Ishikawa (cell line): ENCODE measurements around the gene CNPY4.

Source experiments
- CEBPB ChIP-seq: IDR thresholded peaks from 2 replicates; pipeline ENCODE4 v1.6.1; 2012
- CREB1 ChIP-seq: IDR thresholded peaks from 2 replicates; pipeline ENCODE4 v1.6.1; 2012; ENCODE audit warnings: low read depth
- EP300 ChIP-seq: IDR thresholded peaks from 2 replicates; pipeline ENCODE4 v1.6.1; 2012; ENCODE audit warnings: borderline replicate concordance
- MAX ChIP-seq: IDR thresholded peaks from 2 replicates; pipeline ENCODE4 v1.6.1; 2012
- NFIC ChIP-seq: IDR thresholded peaks from 2 replicates; pipeline ENCODE4 v1.6.1; 2012
- RAD21 ChIP-seq: IDR thresholded peaks from 2 replicates; pipeline ENCODE4 v1.6.1; 2012; ENCODE audit warnings: low read depth
- REST ChIP-seq: IDR thresholded peaks from 2 replicates; pipeline ENCODE4 v1.6.1; 2012; ENCODE audit warnings: low read depth, mild to moderate bottlenecking
- TCF12 ChIP-seq: IDR thresholded peaks from 2 replicates; pipeline ENCODE4 v1.6.1; 2012; ENCODE audit warnings: low read depth
- TEAD4 ChIP-seq: IDR thresholded peaks from 2 replicates; pipeline ENCODE4 v1.6.1; 2012
- USF1 ChIP-seq: IDR thresholded peaks from 2 replicates; pipeline ENCODE4 v1.6.1; 2012
- YY1 ChIP-seq: IDR thresholded peaks from 2 replicates; pipeline ENCODE4 v1.6.1; 2012; ENCODE audit warnings: low read depth
- ZBTB7A ChIP-seq: IDR thresholded peaks from 2 replicates; pipeline ENCODE4 v1.6.1; 2012; ENCODE audit warnings: low read depth

- TF ChIP-seq CREB1 (no peak), REST (no peak), NFIC (no peak), USF1 (no peak), EP300 (no peak), TCF12 (no peak), YY1 (no peak), MAX (no peak), ZBTB7A (no peak), CEBPB (no peak), RAD21 (no peak), TEAD4 (no peak)
Measured at GRCh38 chr7:100098913-100099312, 20.5 kb upstream of the CNPY4 start.
